ENCODE results near the gene CSNK2A3.
A peak's percentile ranks its signal among the peaks of the same experiment; 100 is the strongest.
"Not testable (repeated sequence)": the region's sequence is repeated elsewhere in the genome, so short reads cannot be mapped to it uniquely, and the experiment has no call there.

CSNK2A3 gene

DNA sequence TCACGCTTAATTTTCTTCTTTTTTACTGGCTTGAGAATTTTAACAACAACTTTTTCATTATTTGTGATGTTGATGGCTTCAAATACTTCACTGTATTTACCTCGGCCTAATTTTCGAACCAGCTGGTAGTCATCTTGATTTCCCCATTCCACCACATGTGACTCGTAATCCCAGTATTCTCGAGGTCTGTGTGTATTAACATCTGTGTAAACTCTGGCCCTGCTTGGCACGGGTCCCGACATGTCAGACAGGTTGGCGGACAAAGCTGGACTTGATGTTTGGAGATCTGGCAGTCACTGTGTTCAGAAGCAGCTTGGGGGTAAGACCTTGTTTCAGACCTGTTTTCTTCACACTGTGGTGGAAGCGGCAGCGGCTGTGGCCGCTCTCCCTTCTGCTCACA, at the start of gene CSNK2A3:
Gene CSNK2A3 (minus strand): TSS at position 373 of the 400 bp plus-strand sequence. CDS start 131 bp downstream, at position 242.
- not testable (repeated sequence) for DNase-seq (ENCODE audit: low read depth, low spot score)

DNA sequence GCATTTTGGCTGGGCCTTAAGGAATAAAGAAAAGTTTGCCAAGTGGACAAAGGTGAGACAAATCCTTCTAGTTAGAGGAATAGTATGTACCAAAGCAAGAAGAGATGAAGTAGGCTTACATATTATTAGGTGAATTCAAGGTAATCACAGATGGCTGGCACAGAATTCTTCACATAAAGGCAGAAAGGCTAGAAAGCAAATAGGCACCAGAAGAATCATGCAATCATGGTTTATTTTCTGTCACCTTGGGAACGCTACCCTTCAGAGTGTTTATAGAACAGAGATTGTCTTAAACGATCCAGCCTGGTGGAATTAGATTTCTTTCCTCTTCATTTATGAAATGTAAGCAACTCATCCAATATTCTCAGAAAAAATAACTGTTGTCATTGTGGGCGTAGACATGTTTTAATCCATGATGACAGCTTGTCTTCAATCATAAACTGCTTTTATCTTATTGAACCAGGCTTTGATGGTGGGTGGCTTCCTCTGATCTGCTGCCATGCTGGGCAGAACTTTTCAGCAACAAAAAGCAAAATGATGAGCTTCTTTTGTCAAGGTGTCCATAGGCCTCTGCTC, 49.0 kb upstream of the CSNK2A3 start:
- no peak for DNase-seq (ENCODE audit: low read depth, low spot score)

DNA sequence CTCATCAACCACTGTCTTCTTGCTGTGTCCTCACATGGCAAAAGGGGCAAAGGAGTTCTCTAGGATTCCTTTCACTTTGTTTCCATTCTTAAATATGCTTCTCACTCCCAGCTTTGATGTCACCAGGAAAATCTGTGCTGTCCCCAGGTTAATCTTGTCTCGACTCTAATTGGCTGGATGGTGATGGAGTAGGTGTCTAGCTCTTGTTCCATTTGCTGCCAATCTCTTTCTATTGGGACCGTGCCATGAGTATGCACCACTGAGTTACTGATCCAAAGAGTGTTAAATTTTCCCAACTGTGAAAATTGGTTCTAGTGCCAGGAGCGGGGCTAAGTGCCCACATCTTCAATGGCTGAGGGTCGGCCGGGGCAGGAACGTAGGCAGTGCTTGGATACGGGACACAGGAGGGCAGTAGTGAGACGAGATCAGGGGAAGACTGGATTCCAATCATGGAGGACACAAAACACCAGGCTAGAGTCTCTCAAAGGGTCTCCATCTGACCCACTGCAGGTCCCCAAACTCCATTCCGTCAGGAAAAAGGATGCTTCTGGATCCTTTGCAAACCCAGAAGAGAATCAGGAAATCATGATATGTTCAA, 47.7 kb upstream of the CSNK2A3 start:
- no peak for DNase-seq (ENCODE audit: low read depth, low spot score)

DNA sequence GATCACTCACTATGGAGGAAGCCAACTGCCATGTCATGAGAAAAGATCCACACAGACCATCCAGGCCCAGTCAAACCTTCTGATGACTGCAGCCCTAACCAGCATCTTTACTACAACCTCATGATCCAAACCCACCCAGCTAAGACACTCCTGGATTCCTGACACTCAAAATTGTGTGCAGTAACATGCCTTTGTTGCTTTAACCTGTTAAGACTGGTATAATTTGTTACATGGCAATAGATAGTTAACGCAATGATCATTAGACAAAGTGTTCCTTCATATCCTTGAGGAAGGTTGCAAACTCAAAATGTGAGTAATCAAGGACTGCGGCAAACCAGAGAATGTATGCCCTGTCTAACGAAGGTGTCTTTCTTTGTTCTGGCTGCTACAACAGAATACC, 47.1 kb upstream of the CSNK2A3 start:
- DNase-seq (ENCODE audit: low read depth, low spot score) = no peak

DNA sequence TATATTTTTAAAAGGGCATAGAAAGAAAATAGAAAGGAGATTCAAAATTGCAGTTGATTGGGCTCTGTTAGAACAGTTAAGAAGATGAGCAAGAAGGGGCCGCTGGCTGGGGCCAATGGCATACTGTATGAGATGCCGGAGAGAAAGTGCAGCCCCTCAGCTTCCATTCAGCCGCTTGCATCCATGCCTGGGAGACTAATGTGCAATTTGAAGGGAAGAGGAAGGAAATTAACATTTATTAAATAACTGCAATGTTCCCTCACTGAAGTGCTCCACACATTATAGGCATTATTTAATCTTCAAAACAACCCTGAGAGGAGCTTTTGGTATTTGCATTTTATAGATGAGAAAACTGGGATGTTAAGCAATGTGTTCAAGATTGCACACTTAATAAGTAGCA, 44.7 kb upstream of the CSNK2A3 start:
- no peak for DNase-seq (ENCODE audit: low read depth, low spot score)

DNA sequence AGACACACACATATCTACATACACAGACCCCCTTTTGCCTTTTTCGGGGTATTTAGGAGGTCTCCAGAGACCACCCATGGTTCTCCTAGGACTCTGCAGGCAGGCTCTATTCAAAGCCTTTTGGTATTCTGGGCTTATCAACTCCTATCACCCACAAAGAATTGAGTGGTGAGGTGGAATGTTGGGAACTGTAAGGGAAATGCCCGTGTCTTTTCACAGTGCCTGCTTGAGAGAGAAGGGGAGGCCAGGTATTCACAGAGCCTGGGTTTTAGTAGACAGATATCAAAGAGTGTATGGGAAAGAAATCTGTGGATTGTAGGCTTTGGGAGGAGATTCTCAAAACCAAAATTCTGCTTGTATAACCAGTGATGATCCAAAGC, 44.0 kb upstream of the CSNK2A3 start:
- peak; percentile 77 for DNase-seq (ENCODE audit: low read depth, low spot score)

DNA sequence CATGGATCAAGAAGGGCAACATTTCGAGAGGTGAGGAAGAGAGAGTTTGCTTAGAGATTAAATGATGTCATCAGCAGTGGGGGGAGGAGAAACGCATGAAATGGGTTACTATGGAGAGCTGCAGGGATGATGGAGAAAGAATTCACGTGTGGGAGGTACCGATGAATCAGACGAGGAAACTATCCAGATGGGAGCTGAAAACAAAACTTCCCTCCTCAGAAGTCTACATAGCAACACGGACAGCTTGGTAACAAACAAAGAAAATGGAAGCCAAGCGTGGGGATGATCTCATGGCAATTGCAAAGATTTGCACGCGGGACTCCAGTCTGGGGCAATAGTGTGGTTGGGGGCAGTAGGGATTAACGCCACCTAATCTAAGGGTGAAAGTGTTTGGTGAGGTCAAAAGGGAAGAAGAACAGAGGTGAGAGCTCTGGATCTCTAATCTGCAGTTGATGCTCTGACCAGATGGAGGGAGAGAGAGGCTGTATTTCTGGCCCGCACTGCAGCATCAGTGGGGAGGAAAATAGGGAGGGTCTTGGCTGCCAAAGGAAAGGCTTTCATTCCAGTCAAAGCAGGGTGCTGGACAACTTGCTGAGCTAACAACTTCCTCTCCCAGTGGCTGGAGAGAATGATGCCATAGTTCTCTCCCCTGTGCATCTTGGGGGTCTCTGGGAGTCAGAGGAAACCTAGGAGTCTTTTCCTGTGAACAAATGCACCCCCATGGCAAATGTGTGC, 43.4 kb upstream of the CSNK2A3 start:
- DNase-seq (ENCODE audit: low read depth, low spot score) = peak; percentile 92

DNA sequence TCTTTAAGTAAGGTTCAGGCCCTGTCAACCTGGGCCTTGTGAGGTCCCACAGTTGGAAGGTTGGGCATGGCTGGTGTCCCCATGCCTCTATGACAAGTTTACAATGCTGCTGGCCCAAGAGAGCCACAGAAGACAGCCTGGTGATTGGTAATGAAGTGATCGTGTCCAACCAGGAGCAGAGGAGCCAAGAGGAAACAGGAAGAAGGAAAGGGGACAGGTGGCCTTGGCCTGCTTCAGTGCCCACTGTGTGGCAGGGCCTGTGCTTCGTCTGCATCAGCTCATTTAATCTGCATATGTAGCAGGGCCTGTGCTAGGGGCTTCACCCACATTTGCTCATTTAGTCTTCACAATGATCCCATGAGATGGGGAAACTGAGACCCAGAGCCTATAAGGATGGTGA, 42.1 kb upstream of the CSNK2A3 start:
- no peak for DNase-seq (ENCODE audit: low read depth, low spot score)

DNA sequence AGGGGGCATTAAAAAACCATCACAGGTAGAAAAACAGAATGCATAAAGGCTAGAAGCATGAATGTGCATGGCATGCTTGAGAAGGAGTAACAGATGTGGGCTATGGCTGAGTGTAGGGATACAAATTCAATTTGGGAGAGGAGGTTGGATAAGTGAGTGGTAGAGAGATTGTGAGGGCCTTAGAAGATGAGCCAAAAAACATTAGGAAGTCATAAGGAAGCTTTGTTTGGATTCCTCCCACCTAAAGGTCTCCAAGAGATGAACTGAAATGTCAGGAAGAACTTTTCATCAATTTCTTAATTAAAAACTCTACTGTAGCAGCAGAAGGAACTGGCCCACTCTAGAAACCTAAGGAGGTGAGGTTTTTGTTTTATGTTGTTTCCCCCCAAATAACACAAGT, 41.2 kb upstream of the CSNK2A3 start:
- DNase-seq (ENCODE audit: low read depth, low spot score) = no peak

DNA sequence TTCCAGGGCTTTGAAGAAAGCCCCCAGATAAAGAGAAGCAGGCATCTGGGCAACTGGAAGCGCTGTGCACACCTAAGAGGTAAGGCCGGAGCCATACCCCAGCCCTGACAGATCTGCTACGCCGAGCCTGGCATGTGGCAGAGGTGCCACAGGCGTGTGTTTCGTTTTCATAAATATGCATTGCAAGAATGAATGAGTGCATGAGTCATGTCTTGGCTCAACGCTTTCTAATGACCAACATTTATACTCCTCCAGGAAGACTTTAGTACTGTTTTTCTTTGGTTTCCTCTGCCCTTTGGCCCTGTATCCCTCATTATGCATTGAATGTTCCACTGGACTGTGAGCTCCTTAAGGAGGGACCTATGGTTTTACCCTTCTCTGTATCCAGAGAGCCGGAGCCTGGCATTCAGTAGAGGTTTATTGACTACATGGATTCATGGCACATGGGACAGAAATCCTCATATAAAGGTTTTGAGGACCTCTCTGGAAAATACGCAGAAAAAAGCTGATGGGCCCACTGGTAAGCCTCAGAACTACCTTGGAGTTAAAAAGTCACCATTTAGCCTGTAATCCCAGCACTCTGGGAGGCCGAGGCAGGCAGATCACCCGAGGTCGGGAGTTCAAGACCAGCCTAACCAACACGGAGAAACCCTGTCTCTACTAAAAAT, 38.9 kb upstream of the CSNK2A3 start:
- peak; percentile 93 for DNase-seq (ENCODE audit: low read depth, low spot score)

DNA sequence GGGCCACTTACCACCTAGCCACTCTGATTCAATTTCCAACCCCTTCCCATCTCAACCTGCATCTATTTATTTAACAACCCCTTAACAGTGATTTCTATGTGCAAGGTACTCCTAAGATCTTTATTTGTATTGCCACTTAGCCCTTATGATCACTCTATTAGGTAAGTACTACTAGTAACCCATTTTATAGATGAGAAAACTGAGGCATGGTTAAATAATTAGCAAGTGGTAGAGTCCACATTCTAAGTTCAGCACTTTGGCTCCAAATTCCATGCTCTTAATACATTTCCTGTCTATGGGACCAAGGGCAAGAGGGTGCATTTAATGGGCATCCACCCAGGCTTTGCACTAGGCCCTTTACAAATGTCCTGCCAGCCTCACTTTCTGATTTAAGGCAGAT, 38.1 kb upstream of the CSNK2A3 start:
- DNase-seq (ENCODE audit: low read depth, low spot score) = no peak

DNA sequence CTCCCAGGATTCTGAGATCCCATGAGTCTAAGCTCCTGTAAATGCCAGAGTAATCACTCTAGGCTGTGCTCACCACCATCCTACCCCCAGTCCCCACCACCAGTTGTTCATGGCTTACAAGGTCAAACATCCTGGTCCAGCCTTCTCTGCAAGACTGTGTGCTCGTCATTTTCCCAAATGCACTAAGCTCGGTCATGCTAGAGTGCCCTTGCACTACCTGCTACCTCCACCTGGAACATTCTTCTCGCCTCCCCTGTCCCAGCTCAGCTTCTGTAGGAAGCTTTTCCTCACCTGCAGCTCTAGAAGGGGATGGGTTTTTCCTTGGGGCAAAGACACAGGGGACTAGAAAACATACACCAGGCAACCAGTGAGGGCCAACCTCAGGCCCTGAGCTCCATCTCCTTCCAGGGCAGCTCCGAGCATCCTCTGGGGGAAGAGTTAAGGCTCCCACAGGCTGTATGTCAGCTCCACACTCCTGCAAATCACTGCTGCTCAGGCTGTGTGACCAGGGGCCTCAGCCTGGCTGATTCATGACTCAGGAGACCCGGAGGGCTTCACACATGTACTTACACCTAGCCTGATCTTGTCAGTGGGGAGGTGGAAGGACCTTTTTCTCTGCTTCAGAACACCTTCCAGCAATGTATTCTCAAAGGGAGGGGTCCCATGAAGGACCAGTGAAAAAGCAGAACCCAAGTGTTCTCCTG, 37.2 kb upstream of the CSNK2A3 start:
- DNase-seq (ENCODE audit: low read depth, low spot score) = no peak

DNA sequence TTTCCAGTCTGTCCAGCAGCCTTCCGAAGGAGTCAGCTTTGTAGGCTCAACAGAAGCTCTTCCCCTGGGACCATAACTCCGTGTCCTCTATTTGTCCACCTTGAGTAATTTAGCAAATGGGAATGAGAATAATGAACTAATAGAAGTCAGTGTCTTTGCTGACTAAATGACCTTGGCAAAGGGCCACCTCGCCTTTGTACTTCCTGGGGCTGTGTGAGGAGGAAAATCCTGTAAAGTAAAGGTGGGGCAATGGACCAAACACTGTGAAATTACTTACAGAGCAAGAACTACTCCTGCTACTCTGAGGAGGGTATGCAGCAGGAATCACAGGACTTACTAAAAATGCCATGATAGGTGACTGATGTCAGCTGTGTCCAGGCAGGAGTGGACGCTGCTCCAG, 36.2 kb upstream of the CSNK2A3 start:
- no peak for DNase-seq (ENCODE audit: low read depth, low spot score)

DNA sequence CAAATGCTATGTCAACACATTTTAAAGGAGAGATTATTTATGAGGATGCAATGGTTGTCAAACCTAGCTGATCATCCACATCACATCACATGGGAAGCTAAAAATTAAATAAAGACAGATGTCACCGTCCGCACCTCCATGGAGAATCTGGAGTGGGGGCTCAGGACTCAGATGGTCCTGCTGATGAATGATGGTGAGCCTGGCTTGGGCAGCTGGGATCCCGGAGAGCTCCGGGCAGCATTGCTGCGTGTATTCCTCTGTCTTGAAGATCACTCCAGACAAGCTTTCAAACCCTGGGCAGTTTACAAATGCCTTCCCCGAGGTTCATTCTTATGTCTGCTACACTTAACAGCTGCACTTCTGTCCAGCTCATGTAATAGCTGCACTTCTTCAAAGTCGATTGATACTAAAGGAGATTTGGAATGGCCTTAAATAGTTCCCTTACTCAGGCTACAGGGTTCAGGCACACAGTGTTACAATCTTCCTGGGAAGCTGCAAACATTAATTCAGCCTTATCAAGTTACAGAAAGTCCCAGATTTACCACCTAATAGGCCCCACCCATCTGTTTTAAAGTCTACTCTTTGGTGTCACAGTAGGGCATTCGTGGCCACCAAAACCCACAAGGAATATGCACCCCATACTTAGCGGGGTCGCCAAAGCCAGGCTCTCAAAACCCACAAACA, 34.7 kb upstream of the CSNK2A3 start:
- no peak for DNase-seq (ENCODE audit: low read depth, low spot score)

DNA sequence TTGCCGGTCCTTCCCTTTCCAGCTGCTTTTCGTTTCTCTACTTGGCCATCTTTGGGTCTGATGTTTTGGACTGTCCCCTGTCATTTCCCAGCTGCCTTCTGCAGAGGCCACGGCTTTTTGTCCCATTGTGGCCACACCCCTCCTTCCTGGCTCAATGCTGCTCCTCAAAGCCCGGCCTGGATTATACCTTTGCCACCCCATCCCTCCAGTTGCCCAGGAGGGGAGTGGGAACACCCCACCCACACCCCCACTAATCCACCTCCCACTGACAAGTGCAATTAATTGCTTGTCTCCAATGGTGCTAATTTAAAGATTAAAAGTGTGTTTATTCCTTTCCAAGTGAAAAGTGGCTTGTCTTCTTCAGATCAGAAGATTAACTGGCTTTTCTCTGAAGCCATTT, 34.2 kb upstream of the CSNK2A3 start:
- no peak for DNase-seq (ENCODE audit: low read depth, low spot score)

DNA sequence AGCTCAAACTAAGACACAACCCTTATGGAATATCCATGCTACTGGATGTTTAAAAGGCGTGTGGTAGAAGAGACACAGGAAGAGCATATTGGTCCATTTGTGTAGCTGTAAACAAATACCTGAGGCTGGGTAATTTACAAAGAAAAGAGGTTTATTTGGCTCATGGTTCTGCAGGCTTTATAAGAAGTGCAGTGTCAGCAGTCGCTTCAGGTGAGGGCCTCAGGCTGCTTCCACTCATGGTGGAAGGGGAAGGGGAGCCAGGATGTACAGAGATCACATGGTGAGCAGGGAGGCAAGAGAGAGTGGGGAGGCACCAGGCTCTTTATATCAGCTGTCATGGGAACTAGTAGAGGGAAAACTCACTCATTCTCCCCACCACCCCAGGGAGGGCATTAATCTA, 31.8 kb upstream of the CSNK2A3 start:
- DNase-seq (ENCODE audit: low read depth, low spot score) = no peak

DNA sequence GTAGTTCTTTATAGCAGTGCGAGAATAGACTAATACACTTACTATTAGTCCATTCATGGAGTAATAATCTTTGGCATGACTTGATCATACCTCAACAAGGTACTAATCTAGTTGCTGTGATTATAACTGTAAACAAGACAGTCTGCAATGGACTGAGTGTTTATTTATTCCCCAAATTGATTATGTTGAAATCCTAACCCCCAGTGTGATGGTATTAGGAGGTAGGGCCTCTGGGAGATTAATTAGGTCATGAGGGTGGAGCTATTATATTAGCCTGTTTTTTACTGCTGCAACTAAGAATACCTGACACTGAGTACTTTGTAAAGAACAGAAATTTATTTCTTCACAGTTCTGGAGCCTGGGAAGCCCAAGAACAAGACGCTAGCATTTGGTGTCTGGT, 30.9 kb upstream of the CSNK2A3 start:
- DNase-seq (ENCODE audit: low read depth, low spot score) = no peak

DNA sequence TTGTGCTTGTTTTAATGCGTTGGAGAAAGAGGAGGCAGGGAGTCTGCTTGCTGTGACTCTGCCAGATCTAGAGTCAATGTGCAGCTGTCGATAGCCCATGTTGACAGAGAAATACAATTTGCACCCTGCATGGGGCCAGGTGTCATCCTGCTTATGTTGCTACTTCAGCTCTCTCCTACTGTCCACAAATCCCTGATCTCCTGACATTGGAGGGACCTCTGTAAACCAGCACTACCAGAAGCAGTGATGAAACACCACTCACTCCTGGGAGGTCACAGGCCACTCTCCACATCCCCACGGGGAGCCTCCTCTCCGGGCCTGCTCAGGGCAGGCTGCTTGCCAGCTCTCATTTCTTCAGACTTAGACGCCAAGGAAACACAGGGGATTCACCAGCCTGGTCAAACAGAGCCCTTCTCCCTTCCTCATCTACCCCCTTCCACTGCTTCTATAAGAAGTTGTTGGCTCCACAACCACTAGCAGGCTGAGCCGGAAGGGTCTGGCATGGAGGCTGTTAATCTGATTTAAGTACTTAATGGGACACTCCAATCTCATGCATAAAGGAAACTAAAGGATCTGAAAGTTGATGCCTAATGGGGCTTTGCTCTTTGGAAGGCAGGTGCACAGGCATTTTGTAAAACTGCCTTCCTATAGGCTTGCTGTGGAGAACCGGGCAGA, 29.9 kb upstream of the CSNK2A3 start:
- no peak for DNase-seq (ENCODE audit: low read depth, low spot score)

DNA sequence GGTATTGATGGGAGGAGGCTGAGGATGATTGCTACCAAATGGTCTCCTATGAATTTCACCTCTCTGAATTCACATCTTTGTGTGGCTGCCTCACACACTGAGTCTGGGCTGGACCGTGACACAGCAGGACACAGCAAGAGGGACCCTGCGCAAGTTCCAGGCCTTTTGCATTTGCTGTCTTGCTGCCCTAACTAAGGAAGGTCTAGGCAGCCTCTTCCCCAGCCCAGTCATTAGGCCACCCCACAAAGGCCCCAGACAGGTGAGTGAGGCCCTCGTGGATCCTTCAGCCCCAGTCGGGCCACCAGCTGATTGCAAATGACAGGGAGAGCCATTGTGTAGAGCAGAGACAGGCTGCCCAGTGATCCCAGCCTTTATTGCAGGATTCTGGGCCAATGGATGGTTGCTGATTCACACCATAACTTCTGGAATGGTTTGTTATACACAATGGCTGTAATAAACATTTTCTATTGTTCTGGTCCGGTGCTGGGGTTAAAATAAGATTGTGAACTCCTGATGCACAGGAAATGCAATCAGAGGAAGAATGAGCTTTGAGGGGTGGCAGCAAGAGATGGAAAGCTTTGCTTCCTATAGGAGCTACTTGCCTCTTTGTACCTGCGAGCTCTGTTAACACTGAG, 28.5 kb upstream of the CSNK2A3 start:
- DNase-seq (ENCODE audit: low read depth, low spot score) = no peak

DNA sequence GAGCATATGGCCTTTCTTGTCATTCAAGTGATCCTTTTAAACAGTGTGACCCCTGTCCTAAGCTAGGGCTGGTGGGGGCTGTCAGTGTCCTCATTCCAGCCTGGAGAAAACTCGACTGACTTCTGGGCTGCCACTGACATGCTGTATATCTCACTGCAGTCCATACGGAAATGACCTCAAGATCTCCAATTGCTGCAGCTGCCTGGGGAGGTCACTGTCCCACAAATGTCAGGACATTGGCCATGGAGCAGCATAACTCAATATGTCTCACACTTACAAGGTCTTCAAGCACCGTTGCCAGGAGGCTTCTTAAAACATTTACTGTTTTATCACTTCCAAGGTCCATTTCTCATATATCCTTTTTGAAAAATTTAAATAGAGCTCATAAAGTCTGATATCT, 27.8 kb upstream of the CSNK2A3 start:
- no peak for DNase-seq (ENCODE audit: low read depth, low spot score)

DNA sequence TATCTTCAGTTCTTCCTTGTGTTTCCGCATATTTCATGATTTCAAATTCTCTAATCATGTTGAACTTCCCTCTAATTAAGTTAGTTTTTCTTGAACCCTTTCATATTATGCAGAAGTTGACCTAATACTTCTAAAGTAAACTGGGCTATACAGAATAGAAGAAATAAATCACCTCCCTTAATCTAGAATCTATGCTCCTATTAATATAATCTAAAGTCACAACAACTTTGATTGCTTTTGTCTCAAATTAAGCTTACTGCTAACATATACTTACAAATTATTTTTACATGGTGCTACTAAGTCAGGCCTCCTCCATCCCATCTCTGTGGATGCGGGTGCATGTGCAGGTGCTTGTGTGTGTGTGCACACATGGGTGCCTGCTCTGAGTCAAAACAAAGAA, 27.3 kb upstream of the CSNK2A3 start:
- no peak for DNase-seq (ENCODE audit: low read depth, low spot score)

Data from astrocyte of the hippocampus (primary cell).